Measurements from ENCODE around the gene TRIM47. TPM values are rescaled to one million over a fixed set of nuclear protein-coding genes. Genes with fewer than 3 reads are reported as not detected.

The TRIM47 gene
- total and polyA plus RNA-seq, 2 of the 13 experiments (the other 11 are each of a cell fraction or from before 2014, with no cell fraction given), result 33.5 to 82.0 TPM

DNA sequence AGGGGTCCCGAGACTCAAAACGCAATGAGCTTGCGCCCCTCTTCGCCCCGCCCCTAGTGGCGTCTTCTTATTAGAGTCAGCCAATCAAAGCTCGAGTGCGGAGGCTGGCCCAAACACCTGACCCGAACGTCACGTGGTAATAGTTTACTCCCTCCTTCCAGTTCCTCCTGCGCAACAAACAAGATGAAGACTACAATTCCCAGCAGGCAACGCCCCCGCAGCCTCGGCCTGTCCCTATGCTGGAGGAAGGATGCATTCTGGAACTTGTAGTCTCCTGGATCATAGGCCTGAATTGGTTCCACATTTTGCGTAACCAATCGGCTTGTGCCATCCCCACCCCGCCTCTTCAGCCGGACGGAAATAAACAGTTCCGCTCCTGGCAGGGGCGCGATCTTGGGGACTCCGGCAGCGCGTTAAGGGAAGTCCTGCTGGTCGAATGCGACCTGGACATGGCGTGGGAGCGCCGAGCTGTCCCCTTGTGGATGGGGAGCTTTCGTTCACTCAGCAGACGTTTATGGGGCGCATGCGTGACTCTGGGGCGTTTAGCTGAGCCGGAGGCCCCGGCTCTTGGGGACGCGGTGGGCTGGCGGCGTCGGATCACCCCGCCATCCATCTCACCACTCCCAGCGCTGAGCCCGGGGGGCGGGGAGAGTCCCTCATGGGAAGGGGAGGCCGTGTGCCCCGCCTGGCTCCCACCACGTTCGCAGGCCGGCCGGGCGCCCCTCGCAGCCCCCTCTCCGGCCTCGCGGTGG lies 22.9 kb downstream of the TRIM47 start, which contains the start of gene WBP2 (continued):
- TF ChIP-seq STAT6 (CRISPR knock-in tag; IDR thresholded peaks at IDR 0.05; ENCODE audit: borderline replicate concordance) (peak; percentile 93; the same call in 1 of the 2 replicates), RCOR2 (CRISPR knock-in tag; IDR thresholded peaks at IDR 0.05) (no peak), CENPT (CRISPR knock-in tag; IDR thresholded peaks at IDR 0.05; ENCODE audit: low read depth) (peak; percentile 96), ZNF558 (CRISPR knock-in tag; IDR thresholded peaks at IDR 0.05; ENCODE audit: borderline replicate concordance) (no peak), ZNF709 (CRISPR knock-in tag; IDR thresholded peaks at IDR 0.05) (peak; percentile 76), SP4 (CRISPR knock-in tag; IDR thresholded peaks at IDR 0.05) (peak; percentile 73), ATF7 (IDR thresholded peaks at IDR 0.05) (no peak), ATF7 (CRISPR knock-in tag; IDR thresholded peaks at IDR 0.05) (0 out of 2 replicates have a peak, but pooled peaks have one; percentile 18), EZH2 (conservative IDR thresholded peaks at IDR 0.05; ENCODE audit: low read depth, low read length) (no peak), GFI1 (CRISPR knock-in tag; IDR thresholded peaks at IDR 0.05; ENCODE audit: borderline replicate concordance) (0 out of 2 replicates have a peak, but pooled peaks have one; percentile 85), ZFP41 (CRISPR knock-in tag; IDR thresholded peaks at IDR 0.05; ENCODE audit: borderline replicate concordance) (no peak), PLRG1 (conservative IDR thresholded peaks at IDR 0.05) (no peak), KDM6A (CRISPR knock-in tag; IDR thresholded peaks at IDR 0.05; ENCODE audit: low read depth) (no peak), ZBTB7B (CRISPR knock-in tag; IDR thresholded peaks at IDR 0.05) (peak; percentile 99; the same call in 1 of the 2 replicates), TAF1 (CRISPR knock-in tag; IDR thresholded peaks at IDR 0.05) (peak; percentile 95), TEAD3 (CRISPR knock-in tag; optimal IDR thresholded peaks at IDR 0.05; ENCODE audit: borderline replicate concordance) (no peak), ZNF569 (CRISPR knock-in tag; IDR thresholded peaks at IDR 0.05; ENCODE audit: borderline replicate concordance) (peak; percentile 98; the same call in 1 of the 2 replicates), ZNF841 (CRISPR knock-in tag; IDR thresholded peaks at IDR 0.05; ENCODE audit: borderline replicate concordance) (no peak), FOXA1 (IDR thresholded peaks at IDR 0.05) (no peak), FOXA1 (CRISPR knock-in tag; IDR thresholded peaks at IDR 0.05) (peak; percentile 72), ZUFSP (CRISPR knock-in tag; IDR thresholded peaks at IDR 0.05; ENCODE audit: borderline replicate concordance) (no peak), TEF (CRISPR knock-in tag; IDR thresholded peaks at IDR 0.05) (peak; percentile 73; the same call in 1 of the 2 replicates), CEBPB (IDR thresholded peaks at IDR 0.05; ENCODE audit: borderline replicate concordance, low read depth, low read length) (peak; percentile 94), RXRB (CRISPR knock-in tag; IDR thresholded peaks at IDR 0.05; ENCODE audit: borderline replicate concordance) (peak; percentile 61; the same call in 1 of the 2 replicates), FOSL1 (CRISPR knock-in tag; IDR thresholded peaks at IDR 0.05; ENCODE audit: borderline replicate concordance) (0 out of 2 replicates have a peak, but pooled peaks have one; percentile 34), MZF1 (CRISPR knock-in tag; IDR thresholded peaks at IDR 0.05; ENCODE audit: borderline replicate concordance) (no peak)

Data from HepG2 (cell line).